HCT116 (cell line): ENCODE measurements around the gene GPRC5B. TPM values are rescaled to one million over a fixed set of nuclear protein-coding genes. Genes with fewer than 3 reads are reported as not detected.

Source experiments
- ATAC-seq: fragments of 200-7000 bp; cut with Tn5 transposase; 2 replicates; pipeline ENCODE4 v1.9.1; 2020; ENCODE audit warnings: mild to moderate bottlenecking, moderate library complexity
- BruUV-seq: library from RNA; stranded (reverse); fragments of 400-500 nt; replicated peaks from 2 replicates; lab custom pipeline; 2021; lab: Mats Ljungman, UMichigan
- CTCF ChIA-PET: fragments of 300-600 bp; sonication (Branson Sonifier 250); formaldehyde crosslinking; loops from one replicate; lab custom pipeline; 2021; ENCODE audit warnings: antibody characterized with exemption; lab: Charles Lee
- POLR2A ChIA-PET: fragments of 300-600, 350-600 bp; sonication (Branson Sonifier 250); formaldehyde crosslinking; loops from one replicate; lab custom pipeline; 2021; ENCODE audit warnings: antibody characterized with exemption; lab: Charles Lee
- RAD21 ChIA-PET, 2 experiments: fragments of 300-600 bp; sonication (Branson Sonifier 250); formaldehyde crosslinking; loops; one replicate each; lab custom pipeline; 2023; ENCODE audit warnings: low total read pairs in 2 of 2; ENCODE audit not compliant: uncharacterized antibody in 2 of 2, unreplicated experiment in 2 of 2, low non-redundant PET in 1 of 2; lab: Charles Lee
- DNase-seq: peaks from one replicate; pipeline ENCODE4 v3.0.0-alpha.2; 2010; ENCODE audit warnings: low read depth, low spot score
- H2AFZ ChIP-seq: fragments of 200-600 bp; shearing (Covaris generic), sonication (generic); 2 replicates; pipeline ENCODE4 v1.6.1; 2017; ENCODE audit warnings: low read depth, mixed run types, mixed read lengths, antibody characterized with exemption, low read length; ENCODE audit not compliant: poor library complexity, severe bottlenecking
- H3K27ac ChIP-seq: 2 replicates; pipeline ENCODE4 v1.5.1; 2012; ENCODE audit warnings: low read depth, low read length
- H3K27me3 ChIP-seq: fragments of 200-600 bp; sonication (generic); 2 replicates; pipeline ENCODE4 v1.6.1; 2016; ENCODE audit warnings: mixed run types, low read length, mixed read lengths; ENCODE audit not compliant: insufficient read depth
- H3K36me3 ChIP-seq, 2 experiments: fragments of 200-500 bp in 1 of 2; fragments of 200-600 bp in 1 of 2; sonication (Bioruptor generic) in 1 of 2; sonication (generic) in 1 of 2; 2 replicates each; pipeline versions ENCODE4 v1.5.1 to v1.6.1; 2014 to 2016; ENCODE audit warnings: low read length in 2 of 2, inconsistent platforms in 1 of 2, mixed read lengths in 1 of 2, mixed run types in 1 of 2; ENCODE audit not compliant: insufficient read depth in 2 of 2, control insufficient read depth in 1 of 2
- H3K4me1 ChIP-seq, 2 experiments: fragments of 200-600 bp in 1 of 2; sonication (generic) in 1 of 2; 2 replicates each; pipeline versions ENCODE4 v1.5.1 to v1.6.1; 2012 to 2017; ENCODE audit warnings: low read length in 2 of 2, inconsistent platforms in 1 of 2, mild to moderate bottlenecking in 1 of 2, mixed read lengths in 1 of 2, mixed run types in 1 of 2, moderate library complexity in 1 of 2; ENCODE audit not compliant: insufficient read depth in 2 of 2, control insufficient read depth in 1 of 2
- H3K4me2 ChIP-seq: fragments of 200-600 bp; sonication (generic); 2 replicates; pipeline ENCODE4 v1.6.1; 2017; ENCODE audit warnings: mixed run types, low read length, mixed read lengths
- H3K4me3 ChIP-seq, 2 experiments: fragments of 200-600 bp in 1 of 2; sonication (generic) in 1 of 2; replicated peaks in 1 of 2; 2 replicates each; pipeline ENCODE4 v1.5.1; 2011 to 2016; ENCODE audit warnings: low read length in 2 of 2, control low read depth in 1 of 2, low read depth in 1 of 2, mild to moderate bottlenecking in 1 of 2, mixed read lengths in 1 of 2, mixed run types in 1 of 2
- H3K79me2 ChIP-seq: fragments of 200-600 bp; sonication (generic); 2 replicates; pipeline ENCODE4 v1.6.1; 2017; ENCODE audit warnings: mild to moderate bottlenecking, mixed run types, low read length, moderate library complexity, mixed read lengths; ENCODE audit not compliant: insufficient read depth
- H3K9ac ChIP-seq: fragments of 200-600 bp; sonication (generic); 2 replicates; pipeline ENCODE4 v1.6.1; 2016; ENCODE audit warnings: low read length, mixed read lengths
- H3K9me2 ChIP-seq: fragments of 200-600 bp; sonication (generic), shearing (Covaris generic); 2 replicates; pipeline ENCODE4 v1.6.1; 2017; ENCODE audit warnings: mixed run types, mild to moderate bottlenecking, moderate library complexity; ENCODE audit not compliant: insufficient read depth
- H3K9me3 ChIP-seq, 2 experiments: fragments of 200-500 bp in 1 of 2; fragments of 200-600 bp in 1 of 2; sonication (Bioruptor generic) in 1 of 2; sonication (generic) in 1 of 2; 2 replicates each; pipeline ENCODE4 v1.6.1; 2014 to 2017; ENCODE audit warnings: low read length in 2 of 2, mixed read lengths in 2 of 2, inconsistent platforms in 1 of 2, low read depth in 1 of 2, mild to moderate bottlenecking in 1 of 2, mixed run types in 1 of 2, moderate library complexity in 1 of 2; ENCODE audit not compliant: control insufficient read depth in 1 of 2, insufficient read depth in 1 of 2
- H4K20me1 ChIP-seq: fragments of 200-600 bp; sonication (generic), shearing (Covaris generic); 2 replicates; pipeline ENCODE4 v1.6.1; 2017; ENCODE audit warnings: mixed run types, mild to moderate bottlenecking, moderate library complexity; ENCODE audit not compliant: insufficient read depth
- CEBPB ChIP-seq: IDR thresholded peaks from 2 replicates; pipeline ENCODE4 v1.6.1; 2012; ENCODE audit warnings: low read depth
- EGR1 ChIP-seq: IDR thresholded peaks from 2 replicates; pipeline ENCODE4 v1.6.1; 2012; ENCODE audit warnings: low read depth
- POLR2A ChIP-seq: IDR thresholded peaks from 2 replicates; pipeline ENCODE4 v1.7.0; 2011; ENCODE audit warnings: borderline replicate concordance; ENCODE audit not compliant: insufficient read depth, insufficient read length; ENCODE audit errors: extremely low read depth
- POLR2AphosphoS5 ChIP-seq: IDR thresholded peaks from 2 replicates; pipeline ENCODE4 v1.6.1; 2011; ENCODE audit warnings: mild to moderate bottlenecking, low read depth, low read length, moderate library complexity
- REST ChIP-seq: IDR thresholded peaks from 2 replicates; pipeline ENCODE4 v1.6.1; 2012; ENCODE audit warnings: low read depth
- SP1 ChIP-seq: IDR thresholded peaks from 2 replicates; pipeline ENCODE4 v1.6.1; 2012; ENCODE audit warnings: low read depth
- TCF7L2 ChIP-seq: IDR thresholded peaks from 2 replicates; pipeline ENCODE4 v1.7.0; 2011; ENCODE audit warnings: borderline replicate concordance, inconsistent platforms; ENCODE audit not compliant: insufficient read depth, insufficient read length; ENCODE audit errors: extremely low read depth
- ZFX ChIP-seq: fragments of 450-650 bp; IDR thresholded peaks from 2 replicates; pipeline ENCODE4 v1.6.1; 2017
- intact Hi-C: fragments of 100-400 bp; cut with micrococcal nuclease; formaldehyde crosslinking; loops from 2 replicates; pipeline ENCODE4 v1.10.0; 2022
- total RNA-seq: library from RNA; stranded (reverse); gene quantifications from one replicate; pipeline ENCODE4 v1.2.1, GENCODE V29; 2021; ENCODE audit not compliant: unreplicated experiment
- TF ChIP-seq, protein P1 (sequence below): IDR thresholded peaks from 2 replicates; pipeline ENCODE4 v1.6.1; 2011; ENCODE audit warnings: mild to moderate bottlenecking, low read length, moderate library complexity; ENCODE audit not compliant: insufficient replicate concordance; ENCODE audit errors: extremely low read depth
- TF ChIP-seq, protein P2 (sequence below): IDR thresholded peaks from 2 replicates; pipeline ENCODE4 v1.6.1; 2012

Gene GPRC5B
- total RNA-seq, 1 experiment from 2014 or later = 7.2 TPM

GRCh38 chr16:19842426-19843157 lies 42.1 kb downstream of the GPRC5B start:
- Histone ChIP-seq H3K27me3 (no peaks in the 10 kb centered on the region), H3K79me2 (no peaks in the 10 kb centered on the region), H4K20me1 (no peaks in the 10 kb centered on the region), H3K4me2 (no peak overlapping the region), H3K9ac (no peak overlapping the region), H3K27ac (no peak overlapping the region), H3K9me3 (no peaks in the 10 kb centered on the region), H3K4me1 (no peaks in the 10 kb centered on the region), H2AFZ (no peak overlapping the region), H3K36me3 (no peaks in the 10 kb centered on the region), H3K9me2 (no peaks in the 10 kb centered on the region), H3K4me3 (no peak overlapping the region)
- DNase-seq (no peak), ATAC-seq (no peak)
- CTCF ChIA-PET = no interaction called here
- no TSS peak for BruUV-seq
- intact Hi-C loops = no loop called here
- TF ChIP-seq SP1 (no peak), CEBPB (no peak), EGR1 (no peak), POLR2A (no peak), REST (no peak), TCF7L2 (no peak), POLR2AphosphoS5 (no peak), ZFX (no peak)
- TF ChIP-seq, protein P1, sequence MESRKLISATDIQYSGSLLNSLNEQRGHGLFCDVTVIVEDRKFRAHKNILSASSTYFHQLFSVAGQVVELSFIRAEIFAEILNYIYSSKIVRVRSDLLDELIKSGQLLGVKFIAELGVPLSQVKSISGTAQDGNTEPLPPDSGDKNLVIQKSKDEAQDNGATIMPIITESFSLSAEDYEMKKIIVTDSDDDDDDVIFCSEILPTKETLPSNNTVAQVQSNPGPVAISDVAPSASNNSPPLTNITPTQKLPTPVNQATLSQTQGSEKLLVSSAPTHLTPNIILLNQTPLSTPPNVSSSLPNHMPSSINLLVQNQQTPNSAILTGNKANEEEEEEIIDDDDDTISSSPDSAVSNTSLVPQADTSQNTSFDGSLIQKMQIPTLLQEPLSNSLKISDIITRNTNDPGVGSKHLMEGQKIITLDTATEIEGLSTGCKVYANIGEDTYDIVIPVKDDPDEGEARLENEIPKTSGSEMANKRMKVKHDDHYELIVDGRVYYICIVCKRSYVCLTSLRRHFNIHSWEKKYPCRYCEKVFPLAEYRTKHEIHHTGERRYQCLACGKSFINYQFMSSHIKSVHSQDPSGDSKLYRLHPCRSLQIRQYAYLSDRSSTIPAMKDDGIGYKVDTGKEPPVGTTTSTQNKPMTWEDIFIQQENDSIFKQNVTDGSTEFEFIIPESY = no peak
- TF ChIP-seq, protein P2, sequence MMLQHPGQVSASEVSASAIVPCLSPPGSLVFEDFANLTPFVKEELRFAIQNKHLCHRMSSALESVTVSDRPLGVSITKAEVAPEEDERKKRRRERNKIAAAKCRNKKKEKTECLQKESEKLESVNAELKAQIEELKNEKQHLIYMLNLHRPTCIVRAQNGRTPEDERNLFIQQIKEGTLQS = no peak
- RAD21 ChIA-PET = no interaction called here
- POLR2A ChIA-PET = no interaction called here
